Measurements from ENCODE around the gene PHOSPHO1. TPM values are rescaled to one million over a fixed set of nuclear protein-coding genes. Genes with fewer than 3 reads are reported as not detected.

The PHOSPHO1 gene
- total RNA-seq, 2 experiments from 2014 or later = not detected

DNA sequence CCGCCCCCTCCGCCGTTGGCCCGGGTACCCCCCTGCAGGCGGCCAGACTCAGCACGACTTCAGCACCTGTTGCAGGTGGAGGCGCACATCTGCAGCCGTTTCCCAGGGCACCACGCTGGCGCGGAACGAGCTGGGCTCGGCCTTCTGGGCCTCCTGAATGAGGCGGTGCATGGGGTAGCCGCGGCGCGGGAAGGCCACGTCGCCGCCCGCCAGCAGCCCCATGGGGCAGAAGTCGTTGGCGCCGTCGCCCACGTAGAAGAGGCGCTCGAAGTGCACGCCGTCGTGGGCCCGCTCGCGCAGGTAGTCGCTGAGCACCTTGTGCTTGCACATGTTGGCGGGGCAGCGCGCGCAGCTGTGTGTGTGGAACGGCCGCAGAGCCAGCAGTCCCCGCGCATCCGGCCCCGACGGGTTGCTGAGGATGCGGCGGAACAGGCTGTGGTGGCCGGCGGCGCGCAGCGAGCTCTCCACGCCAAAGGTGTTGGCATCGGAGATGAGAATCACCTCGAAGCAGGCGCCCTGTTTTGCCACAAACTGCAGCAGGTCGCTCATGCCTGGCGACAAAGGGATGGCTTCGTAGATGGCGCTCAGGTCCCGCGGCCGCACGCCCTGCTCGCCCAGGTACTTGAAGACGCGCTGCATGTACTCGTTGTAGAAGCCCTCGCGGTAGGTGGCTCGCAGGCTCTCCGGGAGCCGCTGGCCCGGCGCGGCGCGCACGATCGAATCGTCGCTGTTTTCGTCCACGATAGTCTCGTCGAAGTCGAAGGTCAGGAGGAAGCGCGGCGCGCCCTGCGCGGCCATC lies 6.2 kb downstream of the PHOSPHO1 start:
- no TSS peak for BruUV-seq (replicated peaks)
- TF ChIP-seq EZH2phosphoT487 (IDR thresholded peaks at IDR 0.05; ENCODE audit: borderline replicate concordance, low read depth, low read length) = no peak
- TF ChIP-seq, protein P1, sequence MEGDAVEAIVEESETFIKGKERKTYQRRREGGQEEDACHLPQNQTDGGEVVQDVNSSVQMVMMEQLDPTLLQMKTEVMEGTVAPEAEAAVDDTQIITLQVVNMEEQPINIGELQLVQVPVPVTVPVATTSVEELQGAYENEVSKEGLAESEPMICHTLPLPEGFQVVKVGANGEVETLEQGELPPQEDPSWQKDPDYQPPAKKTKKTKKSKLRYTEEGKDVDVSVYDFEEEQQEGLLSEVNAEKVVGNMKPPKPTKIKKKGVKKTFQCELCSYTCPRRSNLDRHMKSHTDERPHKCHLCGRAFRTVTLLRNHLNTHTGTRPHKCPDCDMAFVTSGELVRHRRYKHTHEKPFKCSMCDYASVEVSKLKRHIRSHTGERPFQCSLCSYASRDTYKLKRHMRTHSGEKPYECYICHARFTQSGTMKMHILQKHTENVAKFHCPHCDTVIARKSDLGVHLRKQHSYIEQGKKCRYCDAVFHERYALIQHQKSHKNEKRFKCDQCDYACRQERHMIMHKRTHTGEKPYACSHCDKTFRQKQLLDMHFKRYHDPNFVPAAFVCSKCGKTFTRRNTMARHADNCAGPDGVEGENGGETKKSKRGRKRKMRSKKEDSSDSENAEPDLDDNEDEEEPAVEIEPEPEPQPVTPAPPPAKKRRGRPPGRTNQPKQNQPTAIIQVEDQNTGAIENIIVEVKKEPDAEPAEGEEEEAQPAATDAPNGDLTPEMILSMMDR (conservative IDR thresholded peaks at IDR 0.05; ENCODE audit: low read length) = no peak
- POLR2A ChIA-PET = interaction anchor here (0.5 kb wide), 1 partner anchor 72 kb away, joined by 3 read pairs; no protein-coding TSS in a partner anchor
- Histone ChIP-seq H3K9me2 (ENCODE audit: insufficient read depth, low read length) (no peaks in the 10 kb centered on the region), H3K36me3 (ENCODE audit: insufficient read depth, low read length) (peaks cover 32% of the 10 kb centered on the region), H2AFZ (ENCODE audit: low read length) (no peak overlapping the region), H3K9me3 (ENCODE audit: low read length) (no peaks in the 10 kb centered on the region), H3K4me3 (ENCODE audit: low read depth, low read length, poor library complexity, severe bottlenecking) (peak overlapping the region; percentile 35), H4K20me1 (ENCODE audit: insufficient read depth, low read length) (no peaks in the 10 kb centered on the region), H3K4me1 (ENCODE audit: insufficient read depth, low read length, poor library complexity, severe bottlenecking) (peaks cover 20% of the 10 kb centered on the region), H3K27ac (ENCODE audit: low read depth, low read length, poor library complexity, severe bottlenecking) (no peak overlapping the region), H3K79me2 (ENCODE audit: insufficient read depth, low read depth, low read length) (no peaks in the 10 kb centered on the region), H3K4me2 (ENCODE audit: low read length) (peak overlapping the region; percentile 53; the same call in 1 of the 2 replicates)
- peak; percentile 49 for DNase-seq (ENCODE audit: low spot score)
- CTCF ChIA-PET (ENCODE audit: unreplicated experiment) = no interaction called here
- intact Hi-C loops (cut with micrococcal nuclease; ENCODE audit: unreplicated experiment) = no loop called here

DNA sequence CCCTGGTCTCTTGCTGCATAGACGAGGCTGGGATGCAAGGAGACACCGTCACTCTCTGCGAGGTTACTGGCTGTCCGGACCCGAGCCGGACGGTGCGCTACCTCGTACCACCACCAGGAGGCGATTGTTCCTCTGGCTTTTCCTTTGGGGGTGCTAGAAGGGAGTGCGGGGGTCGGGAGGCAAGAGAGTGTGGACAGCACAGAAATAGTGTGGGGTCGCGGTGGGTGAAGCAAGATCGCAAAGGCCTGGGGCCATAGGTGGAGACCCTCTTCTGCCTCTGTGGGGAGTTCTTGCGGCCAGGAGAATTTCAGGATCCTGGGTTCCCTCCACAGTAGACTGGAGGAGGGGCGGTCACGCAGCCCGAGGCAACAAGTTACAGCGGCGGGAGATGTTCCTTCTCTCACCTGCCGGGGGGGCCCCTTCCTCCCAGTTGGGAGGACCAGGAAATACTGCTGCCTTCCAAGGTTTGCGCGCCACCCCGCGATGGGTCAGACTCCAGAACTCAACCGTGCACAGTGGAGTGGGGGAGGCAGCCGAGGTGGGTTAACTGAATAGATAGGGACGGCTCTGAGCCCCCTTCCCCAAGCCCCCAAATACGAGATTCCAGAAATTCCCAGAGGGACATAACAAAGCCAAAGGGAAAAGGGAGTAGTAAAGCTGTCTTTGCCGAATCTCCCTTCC lies 6.9 kb downstream of the PHOSPHO1 start:
- POLR2A ChIA-PET = no interaction called here
- TF ChIP-seq EZH2phosphoT487 (IDR thresholded peaks at IDR 0.05; ENCODE audit: borderline replicate concordance, low read depth, low read length) = no peak
- TF ChIP-seq, protein P1 (conservative IDR thresholded peaks at IDR 0.05; ENCODE audit: low read length) = peak; percentile 88
- H3K27ac ChIP-seq (ENCODE audit: low read depth, low read length, poor library complexity, severe bottlenecking) = no peak overlapping the region
- H3K9me2 ChIP-seq (ENCODE audit: insufficient read depth, low read length) = no peaks in the 10 kb centered on the region
- intact Hi-C loops (cut with micrococcal nuclease; ENCODE audit: unreplicated experiment) = no loop called here
- H3K4me3 ChIP-seq (ENCODE audit: low read depth, low read length, poor library complexity, severe bottlenecking) = peak overlapping the region; percentile 35
- CTCF ChIA-PET (ENCODE audit: unreplicated experiment) = no interaction called here
- no TSS peak for BruUV-seq (replicated peaks)
- no peaks in the 10 kb centered on the region for H4K20me1 ChIP-seq (ENCODE audit: insufficient read depth, low read length)
- H3K79me2 ChIP-seq (ENCODE audit: insufficient read depth, low read depth, low read length) = no peaks in the 10 kb centered on the region
- DNase-seq (ENCODE audit: low spot score) = peak; percentile 59
- peak overlapping the region; percentile 53 for H3K4me2 ChIP-seq (ENCODE audit: low read length)
- H2AFZ ChIP-seq (ENCODE audit: low read length) = no peak overlapping the region
- H3K36me3 ChIP-seq (ENCODE audit: insufficient read depth, low read length) = peaks cover 38% of the 10 kb centered on the region
- no peaks in the 10 kb centered on the region for H3K9me3 ChIP-seq (ENCODE audit: low read length)
- peaks cover 28% of the 10 kb centered on the region for H3K4me1 ChIP-seq (ENCODE audit: insufficient read depth, low read length, poor library complexity, severe bottlenecking)

DNA sequence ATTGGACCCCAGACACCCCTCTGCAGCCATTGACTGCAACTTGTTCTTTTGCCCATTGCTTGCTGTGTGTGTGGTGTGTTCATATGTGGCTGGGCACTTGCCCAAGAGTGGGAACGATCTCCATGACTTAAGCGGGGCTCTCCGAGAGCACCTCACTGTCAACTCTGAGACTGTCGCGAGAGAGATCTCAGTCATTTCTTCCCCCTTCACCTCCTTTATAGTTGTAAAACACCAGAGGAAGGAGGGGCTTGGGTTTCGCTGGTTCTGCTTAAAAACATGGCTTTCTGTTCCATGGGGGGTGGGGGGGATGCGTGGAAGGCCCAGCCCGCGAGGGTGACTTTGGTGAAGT lies 7.4 kb downstream of the PHOSPHO1 start:
- DNase-seq (ENCODE audit: low spot score) = no peak
- BruUV-seq (replicated peaks) = no TSS peak
- Histone ChIP-seq H3K4me1 (ENCODE audit: insufficient read depth, low read length, poor library complexity, severe bottlenecking) (peaks cover 33% of the 10 kb centered on the region), H3K36me3 (ENCODE audit: insufficient read depth, low read length) (peaks cover 43% of the 10 kb centered on the region), H2AFZ (ENCODE audit: low read length) (no peak overlapping the region), H3K79me2 (ENCODE audit: insufficient read depth, low read depth, low read length) (no peaks in the 10 kb centered on the region), H3K9me3 (ENCODE audit: low read length) (no peaks in the 10 kb centered on the region), H4K20me1 (ENCODE audit: insufficient read depth, low read length) (no peaks in the 10 kb centered on the region), H3K4me2 (ENCODE audit: low read length) (peak overlapping the region; percentile 53; the same call in 1 of the 2 replicates), H3K27ac (ENCODE audit: low read depth, low read length, poor library complexity, severe bottlenecking) (no peak overlapping the region), H3K4me3 (ENCODE audit: low read depth, low read length, poor library complexity, severe bottlenecking) (no peak overlapping the region), H3K9me2 (ENCODE audit: insufficient read depth, low read length) (no peaks in the 10 kb centered on the region)
- CTCF ChIA-PET (ENCODE audit: unreplicated experiment) = interaction anchor here (1.3 kb wide), 1 partner anchor 11 kb away, joined by 4 read pairs; no protein-coding TSS in a partner anchor
- TF ChIP-seq, protein P1 (conservative IDR thresholded peaks at IDR 0.05; ENCODE audit: low read length) = no peak
- TF ChIP-seq EZH2phosphoT487 (IDR thresholded peaks at IDR 0.05; ENCODE audit: borderline replicate concordance, low read depth, low read length) = no peak
- POLR2A ChIA-PET = no interaction called here
- intact Hi-C loops (cut with micrococcal nuclease; ENCODE audit: unreplicated experiment) = no loop called here
